Middle frontal gyrus (tissue), 1 donor: ENCODE measurements around the gene TBC1D1.

Experiments used
- DNase-seq: peaks from one replicate; pipeline ENCODE4 v3.0.0-alpha.2; 2015; ENCODE audit warnings: low spot score; ENCODE audit errors: extremely low spot score

TBC1D1 gene

GRCh38 chr4:38075370-38076152, 184.7 kb downstream of the TBC1D1 start:
- DNase-seq, result no peak

- no peak for DNase-seq
Measured at GRCh38 chr4:38076153-38076669, 185.3 kb downstream of the TBC1D1 start.

GRCh38 chr4:38077791-38078489, 187.1 kb downstream of the TBC1D1 start:
- DNase-seq, result no peak

- no peak for DNase-seq
Measured at GRCh38 chr4:38078590-38079421, 187.9 kb downstream of the TBC1D1 start.

- DNase-seq, result no peak
Measured at GRCh38 chr4:38080061-38080974, 189.4 kb downstream of the TBC1D1 start.

GRCh38 chr4:38082021-38082420, 191.1 kb downstream of the TBC1D1 start:
- no peak for DNase-seq

GRCh38 chr4:38082424-38083385, 191.8 kb downstream of the TBC1D1 start:
- DNase-seq, result no peak

GRCh38 chr4:38084877-38085711, 194.2 kb downstream of the TBC1D1 start:
- DNase-seq, result no peak

- DNase-seq, result no peak
Measured at GRCh38 chr4:38085751-38086150, 194.9 kb downstream of the TBC1D1 start.

- no peak for DNase-seq
Measured at GRCh38 chr4:38086151-38086848, 195.4 kb downstream of the TBC1D1 start.

- no peak for DNase-seq
Measured at GRCh38 chr4:38086849-38087226, 196.0 kb downstream of the TBC1D1 start.

GRCh38 chr4:38088321-38088720, 197.4 kb downstream of the TBC1D1 start:
- no peak for DNase-seq

GRCh38 chr4:38089961-38090360, 199.1 kb downstream of the TBC1D1 start:
- DNase-seq, result no peak

GRCh38 chr4:38090455-38091246, 199.8 kb downstream of the TBC1D1 start:
- no peak for DNase-seq

GRCh38 chr4:38091636-38092035, 200.8 kb downstream of the TBC1D1 start:
- DNase-seq, result no peak

GRCh38 chr4:38092701-38093100, 201.8 kb downstream of the TBC1D1 start:
- no peak for DNase-seq

GRCh38 chr4:38094419-38094818, 203.5 kb downstream of the TBC1D1 start:
- no peak for DNase-seq
